HG03095 (cell line): ENCODE data around the gene ATP6V1B1.

Experiments used
- ATAC-seq: cut with Tn5 transposase; IDR thresholded peaks from one replicate; pipeline ENCODE4 v1.9.1; 2021; ENCODE audit warnings: moderate library complexity; ENCODE audit not compliant: unreplicated experiment

ATP6V1B1 gene

GRCh38 chr2:70935468-70936164 is at the start of gene ATP6V1B1:
Gene ATP6V1B1, plus strand, starts transcription at chr2:70935900. Its CDS starts 55 bp downstream, at chr2:70935955.
- ATAC-seq: no peak

DNA sequence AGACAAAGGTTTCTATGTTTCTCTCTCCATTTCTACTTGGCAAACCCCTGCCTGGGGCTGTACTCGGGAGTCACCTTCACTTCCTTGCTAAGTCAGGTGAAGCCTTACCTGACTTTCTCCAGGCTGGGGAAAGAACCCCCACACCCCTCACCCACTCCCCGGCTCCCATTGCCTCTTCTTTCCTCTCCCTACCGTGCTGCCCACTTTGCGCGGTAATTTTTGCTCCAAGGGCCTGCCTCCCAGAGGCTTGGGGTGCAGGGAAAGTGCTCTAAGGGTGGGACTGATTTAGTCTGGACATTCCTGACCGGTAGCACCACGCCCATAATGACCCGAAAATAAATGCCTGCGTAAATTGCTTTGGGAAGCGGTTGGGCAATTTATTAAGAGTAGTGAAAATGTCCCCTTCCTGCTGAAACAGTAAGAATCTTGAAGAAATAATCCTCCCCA is 49.1 kb upstream of the ATP6V1B1 start:
- no peak for ATAC-seq

DNA sequence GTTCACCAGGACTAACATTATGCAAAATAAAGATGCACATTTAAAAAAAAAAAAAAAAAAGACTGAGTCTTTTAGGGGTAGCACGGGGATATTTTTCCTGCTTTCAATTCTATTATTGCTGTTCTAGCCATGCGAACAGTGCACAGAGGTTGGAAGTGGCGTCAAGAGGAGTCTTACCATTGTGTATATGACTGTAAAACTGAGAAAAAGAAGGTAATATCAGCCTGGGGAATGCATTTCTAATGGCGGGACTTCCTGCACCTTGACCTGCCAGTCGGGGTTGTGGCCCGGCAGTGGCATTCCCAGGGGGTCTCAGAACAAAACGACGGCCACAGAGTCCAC is 48.5 kb upstream of the ATP6V1B1 start:
- no peak for ATAC-seq

DNA sequence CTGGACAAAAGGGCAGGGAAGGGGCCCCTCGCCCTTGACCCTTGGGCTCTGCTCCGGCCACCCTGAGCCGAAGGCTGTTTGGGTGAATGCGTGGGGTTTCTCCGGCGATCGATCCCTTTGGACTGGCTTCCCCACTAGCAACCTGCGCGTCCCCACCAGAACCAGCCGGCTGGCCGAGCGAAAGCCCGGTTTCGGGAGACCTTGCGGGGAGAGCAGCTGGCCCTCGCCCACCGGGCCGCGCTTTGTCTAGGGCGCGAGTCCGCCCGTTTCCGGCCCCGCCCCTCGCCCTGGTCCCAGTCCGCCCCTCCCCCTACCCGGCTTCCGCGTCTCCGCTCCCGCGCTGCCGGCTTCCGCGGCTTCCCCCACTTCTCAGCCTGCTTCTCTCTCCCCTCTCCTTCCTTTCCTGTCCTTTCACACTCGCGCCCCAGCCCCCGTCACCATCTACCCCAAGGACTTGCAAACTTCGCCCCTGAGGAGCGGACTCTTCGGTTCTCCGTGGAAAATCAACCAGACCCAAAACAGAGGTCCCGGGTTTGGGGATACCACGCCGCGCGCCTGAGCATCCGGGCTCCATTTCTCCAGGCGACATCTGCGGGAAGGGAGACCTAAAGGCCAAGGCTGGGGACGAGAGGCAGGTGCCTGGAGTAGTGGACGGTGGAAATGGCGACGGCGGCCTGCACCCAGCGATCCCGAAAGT is 48.0 kb upstream of the ATP6V1B1 start:
- no peak for ATAC-seq

DNA sequence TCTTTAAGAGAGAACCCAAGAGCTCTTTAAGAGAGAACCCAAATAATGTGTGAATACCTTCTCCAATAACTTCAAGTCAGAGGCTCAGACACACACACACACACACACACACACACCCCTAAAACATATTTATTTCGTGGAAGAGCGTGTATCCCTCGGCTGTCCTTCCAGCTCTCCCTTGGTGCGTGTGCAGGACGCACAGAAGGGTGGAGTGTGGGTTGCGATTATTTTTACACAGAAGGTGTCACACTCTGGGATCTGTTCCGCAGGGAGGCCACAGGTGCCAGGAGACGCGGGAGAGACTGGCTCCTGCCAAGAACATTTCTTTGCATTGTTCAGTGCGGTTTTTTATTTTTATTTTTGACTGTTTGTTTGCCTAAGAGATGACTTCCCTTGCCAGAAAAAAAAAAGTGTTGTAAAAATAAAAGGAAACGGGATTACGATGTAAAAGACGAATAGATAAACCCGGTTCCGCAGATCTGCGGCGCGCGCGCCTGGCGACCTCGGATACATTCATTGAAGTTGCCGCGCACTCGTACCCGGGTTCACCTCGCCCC is 47.3 kb upstream of the ATP6V1B1 start:
- ATAC-seq: no peak

DNA sequence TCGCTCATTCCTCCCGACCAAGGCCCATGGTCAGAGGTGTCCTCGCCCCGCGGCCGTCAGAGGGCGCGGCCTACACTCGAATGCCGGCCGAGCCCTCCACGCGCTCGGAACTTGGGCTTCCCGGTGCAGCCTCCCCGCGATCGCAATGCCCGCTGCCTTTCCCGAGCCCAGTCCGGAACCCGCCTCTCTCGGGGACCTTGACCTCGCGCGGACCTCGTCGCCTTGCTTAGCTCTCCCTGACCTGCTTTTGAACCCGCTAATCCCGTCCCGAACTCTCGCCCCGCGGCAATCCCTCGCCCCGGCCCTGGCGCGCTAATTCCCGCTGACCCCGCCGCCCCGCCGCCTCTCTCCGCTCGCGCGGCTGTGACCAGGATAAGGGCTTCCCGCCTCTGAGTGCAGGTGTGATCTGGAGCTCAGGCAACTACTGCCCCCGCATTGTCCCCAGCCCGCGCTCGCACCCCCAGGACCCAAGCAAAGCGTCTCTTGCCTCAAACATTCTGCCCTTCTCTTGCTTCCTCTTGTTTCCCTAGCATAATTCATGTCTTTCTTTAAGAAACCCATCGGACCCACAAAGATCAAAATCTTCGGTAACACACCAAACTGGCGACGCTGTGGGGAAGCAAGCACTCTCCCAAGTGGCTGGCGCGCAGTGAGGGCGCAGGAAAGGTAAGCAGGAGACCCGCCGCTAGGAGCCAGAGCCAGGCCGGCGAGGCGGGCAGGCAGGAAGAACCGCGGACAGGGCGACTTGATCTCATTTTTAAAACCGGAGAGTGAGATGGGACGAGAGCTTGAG is 46.6 kb upstream of the ATP6V1B1 start:
- ATAC-seq: no peak

DNA sequence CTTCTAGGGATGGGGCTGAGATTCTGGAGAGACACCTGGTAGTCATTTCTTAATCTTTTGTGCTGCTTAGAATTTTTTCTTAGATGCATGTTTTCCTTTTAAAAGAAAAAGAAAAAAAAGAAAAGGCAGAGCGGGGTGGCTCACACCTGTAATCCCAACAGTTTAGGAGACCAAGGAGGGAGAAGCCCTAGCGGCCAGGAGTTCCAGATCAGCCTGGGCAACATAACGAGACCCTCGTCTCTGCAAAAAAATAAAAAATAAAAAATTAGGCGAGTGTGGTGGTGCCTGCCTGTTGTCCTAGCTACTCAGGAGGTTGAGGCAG is 46.0 kb upstream of the ATP6V1B1 start:
- ATAC-seq: no peak

- no peak for ATAC-seq
Observed at GRCh38 chr2:70890469-70891065, 45.1 kb upstream of the ATP6V1B1 start.

- no peak for ATAC-seq
Observed at GRCh38 chr2:70891572-70892357, 43.9 kb upstream of the ATP6V1B1 start.

DNA sequence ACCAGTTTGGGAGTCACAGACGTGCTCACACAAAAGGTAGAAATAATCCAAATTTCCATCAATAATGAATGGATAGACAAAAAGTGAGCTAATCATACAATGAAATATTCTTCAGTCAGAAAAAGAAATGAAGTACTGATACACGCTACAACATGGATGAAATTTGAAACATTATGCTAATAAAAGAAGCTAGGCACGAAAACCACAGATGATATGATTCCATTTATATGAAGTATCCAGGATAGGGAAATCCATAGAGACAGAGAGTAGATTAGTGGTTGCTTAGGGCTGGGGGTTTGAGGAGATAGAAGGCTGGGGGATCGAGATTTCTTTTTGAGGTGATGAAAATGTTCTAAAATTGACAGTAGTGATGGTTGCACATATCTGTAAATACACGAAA is 43.0 kb upstream of the ATP6V1B1 start:
- ATAC-seq: no peak

DNA sequence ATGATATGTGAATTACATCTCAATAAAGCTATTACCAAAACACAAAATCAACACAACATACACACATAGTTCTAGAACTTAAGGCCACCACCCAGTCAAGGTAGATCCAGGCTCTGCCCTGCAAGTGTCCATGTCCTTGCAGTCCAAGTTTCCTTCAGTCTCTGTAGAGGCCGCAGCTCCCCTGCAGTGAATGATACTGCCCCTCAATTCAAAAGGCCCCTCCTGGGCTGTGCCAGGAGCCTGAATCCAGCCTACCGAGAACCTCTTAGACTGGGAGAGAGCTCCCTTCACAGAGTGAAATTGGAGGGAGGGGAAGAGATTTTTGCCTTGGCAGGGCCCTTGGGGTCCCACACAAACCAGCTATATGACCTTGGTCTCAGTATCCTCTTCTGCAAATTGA is 42.5 kb upstream of the ATP6V1B1 start:
- no peak for ATAC-seq

GRCh38 chr2:70894765-70895164 is 40.9 kb upstream of the ATP6V1B1 start:
- ATAC-seq: no peak

DNA sequence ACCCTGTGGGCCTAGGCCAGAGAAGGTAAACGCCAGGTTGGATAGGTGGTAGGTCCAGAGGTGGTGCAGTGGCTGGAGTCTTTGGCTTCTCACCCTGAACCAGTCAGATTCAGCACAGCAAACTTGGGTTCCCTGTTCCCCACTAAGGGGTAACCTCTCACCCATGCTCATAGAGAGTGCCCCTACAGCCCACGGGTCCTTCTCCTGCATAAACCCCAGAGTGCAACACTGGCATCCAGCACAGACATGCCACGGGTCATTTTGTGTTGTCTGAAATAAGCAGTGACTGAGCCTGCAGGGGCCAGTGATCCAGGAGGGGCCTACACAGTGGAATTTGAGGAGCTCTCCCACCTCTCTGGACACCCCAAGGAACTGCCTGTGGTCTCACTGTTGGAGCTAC is 40.5 kb upstream of the ATP6V1B1 start:
- ATAC-seq: no peak

- no peak for ATAC-seq
Observed at GRCh38 chr2:70895998-70896764, 39.5 kb upstream of the ATP6V1B1 start.

GRCh38 chr2:70896765-70897202 is 38.9 kb upstream of the ATP6V1B1 start:
- ATAC-seq: no peak

GRCh38 chr2:70897203-70897976 is 38.3 kb upstream of the ATP6V1B1 start:
- ATAC-seq: no peak

- ATAC-seq: no peak
Observed at GRCh38 chr2:70897977-70898226, 37.8 kb upstream of the ATP6V1B1 start.

- no peak for ATAC-seq
Observed at GRCh38 chr2:70898363-70899240, 37.1 kb upstream of the ATP6V1B1 start.
